Stimulated activated CD4-positive, alpha-beta T cell treated with anti-CD3 and anti-CD28 coated beads, Interleukin-1b, Interleukin-23, amount 100 ng/mL, for 24 hours (primary cell): Measurements from ENCODE around the gene ERG.

Experiments used
- DNase-seq, 4 experiments: peaks; one replicate each; pipeline ENCODE4 v3.0.0-alpha.2; 2020; ENCODE audit warnings: low read depth in 4 of 4, low spot score in 1 of 4

ERG gene

GRCh38 chr21:38395581-38395980, 102.7 kb downstream of the ERG start:
- no peak for DNase-seq

- DNase-seq: no peak
Measured at GRCh38 chr21:38392661-38393060, 105.6 kb downstream of the ERG start.

GRCh38 chr21:38389896-38390295, 108.4 kb downstream of the ERG start:
- no peak for DNase-seq

- no peak for DNase-seq
Measured at GRCh38 chr21:38389354-38389676, 109.0 kb downstream of the ERG start.

GRCh38 chr21:38388647-38389353, 109.5 kb downstream of the ERG start:
- no peak for DNase-seq

GRCh38 chr21:38388203-38388602, 110.1 kb downstream of the ERG start:
- DNase-seq: no peak

GRCh38 chr21:38386967-38387366, 111.3 kb downstream of the ERG start:
- no peak for DNase-seq

- no peak for DNase-seq
Measured at GRCh38 chr21:38385427-38386175, 112.7 kb downstream of the ERG start.

- no peak for DNase-seq
Measured at GRCh38 chr21:38384675-38385426, 113.4 kb downstream of the ERG start.

GRCh38 chr21:38384238-38384560, 114.1 kb downstream of the ERG start:
- no peak for DNase-seq

GRCh38 chr21:38383411-38384237, 114.7 kb downstream of the ERG start:
- DNase-seq: no peak

- no peak for DNase-seq
Measured at GRCh38 chr21:38380481-38381137, 117.7 kb downstream of the ERG start.

GRCh38 chr21:38379147-38379546, 119.1 kb downstream of the ERG start:
- no peak for DNase-seq

GRCh38 chr21:38377165-38378088, 120.8 kb downstream of the ERG start:
- no peak for DNase-seq

- DNase-seq: no peak
Measured at GRCh38 chr21:38376693-38377092, 121.6 kb downstream of the ERG start.

- no peak for DNase-seq
Measured at GRCh38 chr21:38376235-38376634, 122.0 kb downstream of the ERG start.

GRCh38 chr21:38367646-38368045, 130.6 kb downstream of the ERG start:
- DNase-seq: no peak

- DNase-seq: no peak
Measured at GRCh38 chr21:38365521-38365920, 132.8 kb downstream of the ERG start.

GRCh38 chr21:38363693-38364092, 134.6 kb downstream of the ERG start:
- no peak for DNase-seq

GRCh38 chr21:38361324-38361723, 137.0 kb downstream of the ERG start:
- DNase-seq: no peak
